GM18519 (cell line): ENCODE results near the gene RAP1A.
"Not testable (repeated sequence)": the region's sequence is repeated elsewhere in the genome, so short reads cannot be mapped to it uniquely, and the experiment has no call there.

ENCODE experiments used
- ATAC-seq: cut with Tn5 transposase; IDR thresholded peaks from one replicate; pipeline ENCODE4 v1.9.1; 2021; ENCODE audit warnings: mild to moderate bottlenecking, moderate library complexity; ENCODE audit not compliant: unreplicated experiment, low FRiP score

Gene RAP1A

DNA sequence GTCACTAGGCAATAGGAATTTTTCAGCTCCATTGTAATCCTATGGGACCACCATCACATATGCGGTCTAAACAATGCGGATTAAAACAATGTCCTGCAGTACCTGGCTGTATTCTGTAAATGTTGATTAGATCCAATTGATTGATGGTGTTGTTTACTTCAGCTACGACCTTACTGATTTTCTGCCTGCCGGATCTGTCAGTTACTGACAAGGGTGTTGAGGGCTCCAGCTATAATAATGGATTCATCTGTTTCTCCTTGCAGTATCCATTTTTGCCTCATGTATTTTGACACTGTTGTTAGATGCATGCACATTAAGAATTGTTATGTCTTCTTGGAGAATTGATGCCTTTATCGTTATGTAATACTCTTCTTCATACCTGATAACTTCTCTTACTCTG is 39.0 kb downstream of the RAP1A start:
- no peak for ATAC-seq

DNA sequence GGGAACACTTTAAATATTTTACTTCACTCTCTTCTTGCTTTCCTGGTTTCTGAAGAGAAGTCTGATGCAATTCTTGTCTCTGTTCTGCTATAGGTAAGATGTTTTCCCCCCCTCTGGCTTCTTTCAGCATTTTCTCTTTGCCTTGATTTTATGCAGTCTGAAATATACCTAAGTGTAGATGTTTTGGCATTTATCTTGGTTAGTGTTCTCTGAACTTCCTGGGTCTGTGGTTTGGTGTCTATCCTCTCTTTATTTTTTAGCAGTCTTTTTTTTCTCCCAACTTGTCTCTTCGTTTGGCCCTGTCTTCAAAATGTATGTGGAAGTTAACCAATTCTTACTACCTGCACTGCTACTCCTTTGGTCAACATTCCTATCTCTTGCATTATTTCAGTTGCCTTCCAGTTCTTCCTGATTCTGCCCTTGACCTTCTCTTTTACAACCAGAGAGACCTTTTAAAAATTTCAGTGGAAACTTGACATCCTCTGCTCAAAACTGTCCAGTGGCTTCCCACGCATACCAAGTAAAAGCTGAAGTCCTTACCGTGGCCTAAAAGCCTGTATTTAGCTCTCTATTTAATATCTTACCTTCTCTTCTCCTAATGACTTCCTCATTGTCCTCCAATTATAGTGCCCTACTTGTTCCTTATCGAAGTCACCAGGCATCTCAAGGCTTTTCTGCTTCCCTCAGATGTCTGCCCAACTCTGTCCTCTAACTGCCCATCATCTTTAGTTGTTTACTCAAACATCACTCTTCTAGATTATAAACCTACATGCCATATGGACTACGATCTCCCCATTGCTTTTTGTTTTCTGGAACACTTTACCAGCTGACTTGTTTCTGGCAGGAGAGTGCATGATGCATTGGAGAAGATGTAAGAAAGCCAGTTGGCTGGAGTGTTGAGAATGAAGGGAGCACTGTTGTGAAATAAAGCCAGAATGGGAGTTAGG is 40.9 kb downstream of the RAP1A start:
- ATAC-seq, result no peak

DNA sequence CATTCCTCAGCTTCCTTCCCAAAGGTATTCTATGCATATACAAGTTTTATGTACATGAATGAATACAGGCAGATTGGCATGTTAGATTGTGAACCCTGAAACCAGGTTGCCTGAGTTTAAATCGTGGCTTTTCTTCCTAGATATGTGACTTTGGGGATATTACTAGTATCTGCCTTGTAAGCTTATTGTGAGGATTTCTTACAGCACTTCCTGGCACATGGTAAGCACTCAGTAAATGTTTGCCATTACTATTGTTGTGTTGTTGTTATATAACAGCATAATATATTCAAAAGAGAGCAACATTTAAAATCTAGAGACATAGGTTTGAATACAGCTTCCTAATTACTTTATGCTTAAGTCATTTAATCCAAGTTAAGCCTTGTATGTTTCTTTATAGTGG is 45.1 kb downstream of the RAP1A start:
- ATAC-seq, result no peak

DNA sequence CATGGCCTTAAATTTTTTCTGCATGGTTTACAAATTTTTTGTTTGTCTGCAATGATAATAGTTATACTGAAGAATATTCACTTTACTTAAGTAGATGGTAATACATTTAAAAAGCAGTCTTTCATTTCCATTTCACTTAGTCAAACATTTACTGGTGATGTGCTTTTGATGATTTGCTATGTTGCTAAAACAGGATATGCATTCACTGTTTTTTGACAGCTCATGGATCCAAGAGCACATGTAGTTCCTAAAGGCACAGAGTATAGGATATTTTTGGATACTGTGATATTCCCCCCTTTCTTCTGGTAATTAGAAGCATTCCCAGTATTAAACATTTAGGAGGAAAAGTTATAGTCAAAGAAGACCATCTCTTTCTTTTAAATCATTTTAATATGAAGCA is 45.9 kb downstream of the RAP1A start:
- ATAC-seq, result no peak

DNA sequence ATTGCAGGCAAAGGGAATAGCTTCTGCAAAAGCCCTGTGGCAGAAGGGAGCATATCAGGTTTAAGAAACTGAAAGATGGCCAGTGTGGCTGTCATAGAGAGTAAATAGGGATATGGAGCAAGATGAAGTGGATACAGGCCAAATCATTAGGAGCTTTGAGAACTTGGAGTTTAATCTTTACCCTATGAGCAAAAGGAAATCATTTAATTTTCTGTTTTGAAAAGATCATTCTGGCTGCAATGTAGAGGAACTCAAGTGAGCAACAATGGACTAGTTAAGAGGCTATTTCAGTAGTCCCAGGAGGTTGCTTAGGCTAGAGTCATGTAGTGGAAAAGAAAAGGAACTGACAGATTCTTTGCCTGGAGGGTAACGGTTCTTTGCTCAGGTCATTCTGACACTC is 47.2 kb downstream of the RAP1A start:
- ATAC-seq, result no peak

DNA sequence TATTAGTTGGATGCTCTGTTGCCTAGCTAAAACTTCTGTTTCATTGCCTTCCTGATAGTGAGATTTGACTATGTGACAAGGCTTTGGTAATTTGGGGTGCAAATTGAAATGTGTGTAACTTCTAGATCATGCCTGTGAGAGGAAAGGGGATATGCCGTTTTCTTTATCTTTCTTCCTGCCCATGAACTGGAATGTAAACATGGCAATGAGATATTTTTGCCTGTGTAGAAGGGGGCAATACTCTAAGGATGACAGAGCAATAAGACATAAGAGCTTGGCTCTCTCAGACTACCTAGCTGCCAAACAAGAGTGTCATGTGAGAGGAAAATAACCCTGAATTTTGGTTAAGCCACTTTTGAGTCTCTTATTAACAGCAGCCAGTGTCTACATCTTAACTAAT is 49.7 kb downstream of the RAP1A start:
- no peak for ATAC-seq

DNA sequence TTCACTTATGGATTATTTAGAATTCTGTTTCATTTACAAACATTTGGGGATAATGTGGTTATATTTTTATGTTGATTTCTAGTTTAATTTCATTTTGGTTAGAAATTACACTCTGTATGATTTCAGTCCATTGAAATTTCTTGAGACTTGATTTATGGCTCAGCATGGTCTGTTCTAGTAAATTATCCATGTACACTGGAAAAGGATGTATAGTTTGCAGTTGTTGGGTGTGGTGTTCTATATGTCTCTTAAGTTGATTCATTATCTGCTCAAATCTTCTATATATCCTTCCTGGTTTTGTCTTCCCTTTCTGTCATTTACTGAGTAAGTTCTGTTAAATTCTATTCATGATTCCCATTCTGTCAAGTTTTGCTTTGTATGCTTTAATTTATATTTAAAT is 52.3 kb downstream of the RAP1A start:
- ATAC-seq, result no peak

DNA sequence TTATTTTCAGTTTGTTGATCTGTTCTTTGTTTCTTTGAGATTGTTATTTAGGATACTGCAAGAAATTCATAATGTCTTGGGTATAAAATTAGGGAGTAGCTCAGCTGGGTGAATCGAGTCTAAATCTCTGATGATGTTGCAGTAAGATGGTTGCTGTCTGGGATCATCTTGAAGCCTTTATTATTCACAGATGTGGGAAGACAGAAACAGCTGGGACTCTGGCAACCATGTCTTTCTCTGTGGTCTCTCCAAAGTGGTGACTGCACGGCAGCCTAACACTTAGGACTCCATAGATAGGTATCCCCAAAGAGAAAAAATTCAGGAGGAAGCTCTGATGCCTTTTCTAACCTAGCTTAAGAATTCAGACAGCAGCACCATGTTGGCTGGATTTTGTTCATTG is 52.7 kb downstream of the RAP1A start:
- ATAC-seq, result no peak

DNA sequence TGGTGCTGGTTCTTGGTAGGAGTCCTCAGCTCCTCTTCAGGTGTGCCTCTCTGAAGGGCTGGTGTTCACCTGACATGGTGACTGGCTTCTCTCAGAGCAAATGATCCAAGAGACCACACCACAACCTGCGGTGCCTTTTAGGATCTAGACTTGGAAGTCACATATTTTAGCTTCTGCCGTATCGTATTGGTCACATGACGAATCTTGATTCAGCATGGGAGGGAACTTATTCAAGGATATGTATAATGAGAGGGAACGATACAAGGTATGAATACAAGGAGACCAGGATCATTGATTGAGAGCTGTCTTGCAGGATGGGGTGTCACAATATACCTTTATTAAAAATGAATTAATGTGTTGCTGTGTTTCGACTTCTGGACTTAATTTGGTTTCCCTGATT is 58.0 kb downstream of the RAP1A start:
- no peak for ATAC-seq

DNA sequence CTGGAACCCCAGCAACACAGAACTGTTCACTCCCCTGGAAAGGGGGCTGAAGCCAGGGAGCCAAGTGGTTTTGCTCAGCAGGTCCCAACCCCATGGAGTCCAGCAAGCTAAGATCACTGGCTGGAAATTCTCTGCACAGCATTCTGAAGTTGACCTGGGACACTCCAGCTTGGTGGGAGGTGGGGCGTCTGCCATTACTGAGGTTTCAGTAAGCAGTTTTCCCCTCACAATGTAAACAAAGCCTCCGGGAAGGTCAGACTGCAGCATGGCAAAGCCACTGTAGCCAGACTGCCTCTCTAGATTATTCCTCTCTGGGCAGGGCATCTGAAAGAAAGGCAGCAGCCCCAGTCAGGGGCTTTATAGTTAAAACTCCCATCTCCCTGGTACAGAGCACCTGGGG is 60.0 kb downstream of the RAP1A start:
- ATAC-seq, result no peak

DNA sequence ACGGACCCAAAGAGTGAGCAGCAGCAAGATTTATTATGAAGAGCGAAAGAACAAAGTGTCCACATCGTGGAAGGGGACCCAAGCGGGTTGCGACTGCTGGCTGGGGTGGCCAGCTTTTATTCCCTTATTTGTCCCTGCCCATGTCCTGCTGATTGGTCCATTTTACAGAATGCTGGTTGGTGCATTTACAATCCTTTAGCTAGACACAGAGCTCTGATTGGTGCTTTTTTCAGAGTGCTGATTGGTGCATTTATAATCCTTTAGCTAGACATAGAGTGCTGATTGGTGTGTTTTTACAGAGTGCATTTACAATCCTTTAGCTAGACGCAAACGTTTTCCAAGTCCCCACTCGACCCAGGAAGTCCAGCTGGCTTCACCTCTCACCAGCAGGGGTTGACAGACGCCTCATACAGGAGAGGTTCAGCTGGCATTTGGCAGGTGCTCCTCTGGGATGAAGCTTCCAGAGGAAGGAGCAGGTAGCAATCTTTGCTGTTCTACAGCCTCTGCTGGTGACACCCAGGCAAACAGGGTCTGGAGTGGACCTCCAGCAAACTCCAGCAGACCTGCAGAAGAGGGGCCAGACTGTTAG is 60.7 kb downstream of the RAP1A start:
- not testable (repeated sequence) for ATAC-seq

DNA sequence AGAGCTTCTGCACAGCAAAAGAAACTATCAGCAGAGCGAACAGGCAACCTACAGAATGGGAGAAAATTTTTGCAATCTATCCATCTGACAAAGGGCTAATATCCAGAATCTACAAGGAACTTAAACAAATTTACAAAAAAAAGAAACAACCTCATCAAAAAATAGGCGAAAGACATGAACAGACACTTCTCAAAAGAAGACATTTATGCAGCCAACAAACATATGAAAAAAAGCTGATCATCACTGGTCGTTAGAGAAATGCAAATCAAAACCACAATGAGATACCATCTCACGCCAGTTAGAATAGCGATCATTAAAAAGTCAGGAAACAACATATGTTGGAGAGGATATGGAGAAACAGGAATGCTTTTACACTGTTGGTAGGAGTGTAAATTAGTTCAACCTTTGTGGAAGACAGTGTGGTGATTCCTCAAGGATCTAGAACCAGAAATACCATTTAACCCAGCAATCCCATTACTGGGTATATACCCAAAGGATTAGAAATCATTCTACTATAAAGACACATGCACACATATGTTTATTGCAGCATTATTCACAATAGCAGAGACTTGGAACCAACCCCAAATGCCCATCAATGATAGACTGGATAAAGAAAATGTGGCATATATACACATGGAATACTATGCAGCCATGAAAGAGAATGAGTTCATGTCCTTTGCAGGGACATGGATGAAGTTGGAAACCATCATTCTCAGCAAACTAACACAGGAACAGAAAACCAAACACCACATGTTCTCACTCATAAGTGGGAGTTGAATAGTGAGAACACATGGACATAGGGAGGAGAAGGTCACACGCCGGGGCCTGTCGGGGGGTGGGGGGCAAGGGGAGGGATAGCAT is 65.9 kb downstream of the RAP1A start:
- ATAC-seq, result not testable (repeated sequence)

DNA sequence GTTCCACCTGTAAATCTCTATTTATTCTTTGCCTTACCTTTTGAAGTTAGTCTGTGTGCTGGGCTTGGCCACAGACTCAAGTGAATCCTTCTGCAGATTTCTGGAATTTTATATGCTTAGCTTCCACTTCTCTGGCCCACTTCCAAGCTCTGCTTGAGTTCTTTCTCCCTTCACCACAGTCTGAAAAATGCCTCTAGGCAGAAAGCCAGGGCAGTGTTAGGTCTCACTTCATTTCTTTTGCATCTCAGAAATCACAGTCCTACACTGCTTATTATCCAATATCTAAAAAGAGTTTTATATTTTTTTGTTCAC is 70.7 kb downstream of the RAP1A start:
- ATAC-seq, result no peak

DNA sequence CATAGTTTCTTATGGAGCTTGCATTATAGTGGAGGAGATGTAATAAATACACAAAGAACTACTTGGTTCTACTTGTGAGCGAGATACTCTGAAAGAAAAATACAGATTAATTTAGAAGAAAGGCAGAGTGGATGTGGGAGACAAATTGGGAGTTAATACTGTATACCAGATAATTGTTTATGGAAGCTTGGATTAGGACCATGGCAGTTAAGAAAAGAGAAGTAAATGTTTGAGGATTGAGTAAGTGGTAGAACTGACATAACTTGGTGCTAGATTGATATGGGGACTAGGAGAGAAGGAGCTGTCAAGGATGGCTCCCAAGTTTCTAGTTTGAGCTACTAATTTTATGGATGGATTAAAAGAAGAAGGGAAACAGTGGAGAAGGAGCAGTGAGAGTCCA is 72.3 kb downstream of the RAP1A start:
- ATAC-seq, result no peak

DNA sequence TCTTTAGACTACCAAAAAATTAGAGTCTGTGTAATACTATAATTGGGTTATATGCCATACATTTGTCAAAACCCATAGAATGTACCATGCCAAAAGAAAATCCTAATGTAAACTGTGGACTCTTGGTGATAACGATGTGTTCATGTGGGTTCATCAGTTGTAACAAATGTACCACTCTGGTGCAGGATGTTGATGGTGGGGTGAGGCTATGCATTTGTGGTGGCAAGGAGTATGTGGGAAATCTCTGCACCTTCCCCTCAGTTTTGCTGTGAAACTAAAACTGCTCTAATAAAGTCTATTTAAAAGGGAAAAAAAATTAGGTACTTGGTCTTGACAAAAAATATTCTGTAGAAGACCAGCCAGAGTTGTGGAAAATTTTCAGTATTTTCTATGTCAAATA is 76.2 kb downstream of the RAP1A start:
- ATAC-seq, result no peak

DNA sequence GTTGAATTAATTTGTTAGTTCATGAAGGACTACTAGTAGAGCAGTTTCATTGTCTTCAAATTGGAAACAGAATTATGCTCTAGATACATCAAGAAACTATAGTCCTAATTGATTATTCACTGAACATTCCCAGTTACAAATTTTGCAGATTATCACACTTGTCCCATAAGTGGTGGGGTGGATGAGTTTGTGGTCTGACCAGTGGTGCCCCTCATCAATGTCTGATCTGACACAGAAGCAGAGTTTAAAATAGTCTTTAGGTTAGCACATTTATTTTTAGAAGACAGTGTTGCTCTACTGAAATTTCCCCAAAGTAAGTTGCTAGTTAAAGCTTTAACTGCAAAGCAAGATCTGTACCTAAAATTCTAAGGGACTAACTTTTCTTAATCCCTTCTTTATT is 76.7 kb downstream of the RAP1A start:
- no peak for ATAC-seq

DNA sequence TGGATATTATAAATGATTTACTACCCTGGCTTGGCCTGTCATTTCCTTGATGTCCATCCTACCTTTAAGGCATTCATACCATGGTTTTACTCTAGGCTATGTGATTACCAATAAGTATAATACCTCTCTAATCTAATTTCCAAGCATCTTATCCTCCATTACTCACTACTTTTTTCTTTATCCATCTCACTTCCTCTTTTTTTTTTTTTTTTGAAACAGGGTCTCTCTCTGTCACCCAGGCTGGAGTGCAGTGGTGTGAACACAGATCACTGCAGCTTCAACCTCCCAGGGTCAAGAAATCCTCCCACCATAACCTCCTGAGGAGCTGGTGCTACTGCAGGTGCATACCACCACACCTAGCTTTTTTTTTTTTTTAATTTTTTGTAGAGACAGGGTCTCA is 79.7 kb downstream of the RAP1A start:
- no peak for ATAC-seq

DNA sequence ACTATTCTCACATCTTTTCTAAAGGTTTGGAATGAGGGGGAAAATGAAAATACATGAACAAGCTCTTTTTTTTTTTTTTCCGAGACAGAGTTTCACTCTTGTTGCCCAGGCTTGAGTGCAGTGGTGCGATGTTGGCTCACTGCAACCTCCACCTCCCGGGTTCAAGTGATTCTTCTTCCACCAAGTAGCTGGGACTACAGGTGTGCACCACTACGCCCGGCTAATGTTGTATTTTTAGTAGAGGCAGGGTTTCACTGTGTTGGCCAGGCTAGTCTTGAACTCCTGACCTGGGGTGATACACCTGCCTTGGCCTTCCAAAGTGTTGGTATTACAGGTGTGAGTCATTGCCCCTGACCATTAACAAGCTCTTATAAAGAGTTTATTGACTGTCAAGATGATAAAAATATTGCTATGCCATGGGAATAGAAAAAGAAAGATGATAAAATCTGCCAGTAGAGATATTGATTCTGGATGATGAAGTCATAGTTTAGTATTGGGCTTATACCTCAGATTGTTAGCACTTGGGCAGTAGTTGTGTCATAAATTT is 83.0 kb downstream of the RAP1A start:
- no peak for ATAC-seq

DNA sequence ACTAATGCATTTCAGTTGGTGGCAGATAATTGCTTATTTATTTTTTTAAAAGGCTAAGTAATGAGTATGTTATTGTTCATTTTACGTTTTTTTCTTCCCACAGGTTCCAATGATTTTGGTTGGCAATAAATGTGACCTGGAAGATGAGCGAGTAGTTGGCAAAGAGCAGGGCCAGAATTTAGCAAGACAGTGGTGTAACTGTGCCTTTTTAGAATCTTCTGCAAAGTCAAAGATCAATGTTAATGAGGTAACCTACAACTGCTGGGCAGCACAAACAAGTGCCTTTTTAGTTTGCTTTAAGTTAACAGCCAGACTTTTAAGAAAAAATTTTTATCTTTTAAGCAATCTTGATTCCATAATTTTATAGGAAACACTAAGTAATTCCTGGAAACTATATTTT is 84.7 kb downstream of the RAP1A start:
- ATAC-seq, result no peak

DNA sequence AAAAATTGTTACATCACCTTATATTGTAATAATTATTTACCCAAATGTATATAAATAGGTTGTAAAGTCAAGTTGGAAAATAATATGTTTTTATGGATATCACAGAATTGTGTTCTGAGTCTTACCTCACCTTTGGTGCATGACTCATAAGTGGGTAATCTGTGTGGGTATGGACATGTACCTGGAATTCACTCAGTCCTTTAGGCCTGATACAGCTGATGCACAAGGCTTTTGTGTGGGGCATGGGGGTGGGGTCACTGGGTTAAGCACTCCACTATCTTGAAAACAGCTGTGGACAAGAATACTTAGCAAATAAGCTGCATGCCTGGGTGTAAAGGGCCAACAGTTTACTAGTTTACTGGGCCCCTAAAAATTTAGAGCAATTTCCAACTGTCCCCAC is 85.2 kb downstream of the RAP1A start:
- no peak for ATAC-seq

DNA sequence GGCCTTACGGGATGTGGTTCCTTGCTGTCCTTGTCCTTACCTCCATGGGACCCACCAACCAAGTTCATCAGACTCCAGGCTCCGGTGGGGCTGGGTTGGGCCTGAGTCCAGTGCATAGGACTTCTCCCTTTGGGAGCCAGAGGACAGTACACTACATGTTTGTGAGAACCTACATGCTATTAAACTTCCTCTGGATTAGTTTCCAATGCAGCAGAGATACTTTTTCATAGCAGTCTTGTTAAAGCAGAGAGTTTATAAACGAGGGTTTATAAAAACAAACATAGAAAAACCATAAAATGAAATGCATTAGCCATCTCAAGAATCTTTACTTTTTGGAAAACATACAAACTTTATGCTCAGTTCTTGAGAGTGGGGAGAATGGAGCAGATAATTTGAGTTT is 86.3 kb downstream of the RAP1A start:
- no peak for ATAC-seq
